HCT116 (cell line): Measurements from ENCODE around the gene STON2. TPM values are rescaled to one million over a fixed set of nuclear protein-coding genes. Genes with fewer than 3 reads are reported as not detected.

Experiments
- ATAC-seq: fragments of 200-7000 bp; cut with Tn5 transposase; 2 replicates; pipeline ENCODE4 v1.9.1; 2020; ENCODE audit warnings: mild to moderate bottlenecking, moderate library complexity
- BruUV-seq: library from RNA; stranded (reverse); fragments of 400-500 nt; replicated peaks from 2 replicates; lab custom pipeline; 2021; lab: Mats Ljungman, UMichigan
- CTCF ChIA-PET: fragments of 300-600 bp; sonication (Branson Sonifier 250); formaldehyde crosslinking; loops from one replicate; lab custom pipeline; 2021; ENCODE audit warnings: antibody characterized with exemption; lab: Charles Lee
- POLR2A ChIA-PET: fragments of 300-600, 350-600 bp; sonication (Branson Sonifier 250); formaldehyde crosslinking; loops from one replicate; lab custom pipeline; 2021; ENCODE audit warnings: antibody characterized with exemption; lab: Charles Lee
- RAD21 ChIA-PET, 2 experiments: fragments of 300-600 bp; sonication (Branson Sonifier 250); formaldehyde crosslinking; loops; one replicate each; lab custom pipeline; 2023; ENCODE audit warnings: low total read pairs in 2 of 2; ENCODE audit not compliant: uncharacterized antibody in 2 of 2, unreplicated experiment in 2 of 2, low non-redundant PET in 1 of 2; lab: Charles Lee
- DNase-seq: peaks from one replicate; pipeline ENCODE4 v3.0.0-alpha.2; 2010; ENCODE audit warnings: low read depth, low spot score
- H2AFZ ChIP-seq: fragments of 200-600 bp; shearing (Covaris generic), sonication (generic); 2 replicates; pipeline ENCODE4 v1.6.1; 2017; ENCODE audit warnings: low read depth, mixed run types, mixed read lengths, antibody characterized with exemption, low read length; ENCODE audit not compliant: poor library complexity, severe bottlenecking
- H3K27ac ChIP-seq: 2 replicates; pipeline ENCODE4 v1.5.1; 2012; ENCODE audit warnings: low read depth, low read length
- H3K27me3 ChIP-seq: fragments of 200-600 bp; sonication (generic); 2 replicates; pipeline ENCODE4 v1.6.1; 2016; ENCODE audit warnings: mixed run types, low read length, mixed read lengths; ENCODE audit not compliant: insufficient read depth
- H3K36me3 ChIP-seq, 2 experiments: fragments of 200-500 bp in 1 of 2; fragments of 200-600 bp in 1 of 2; sonication (Bioruptor generic) in 1 of 2; sonication (generic) in 1 of 2; 2 replicates each; pipeline versions ENCODE4 v1.5.1 to v1.6.1; 2014 to 2016; ENCODE audit warnings: low read length in 2 of 2, inconsistent platforms in 1 of 2, mixed read lengths in 1 of 2, mixed run types in 1 of 2; ENCODE audit not compliant: insufficient read depth in 2 of 2, control insufficient read depth in 1 of 2
- H3K4me1 ChIP-seq, 2 experiments: fragments of 200-600 bp in 1 of 2; sonication (generic) in 1 of 2; 2 replicates each; pipeline versions ENCODE4 v1.5.1 to v1.6.1; 2012 to 2017; ENCODE audit warnings: low read length in 2 of 2, inconsistent platforms in 1 of 2, mild to moderate bottlenecking in 1 of 2, mixed read lengths in 1 of 2, mixed run types in 1 of 2, moderate library complexity in 1 of 2; ENCODE audit not compliant: insufficient read depth in 2 of 2, control insufficient read depth in 1 of 2
- H3K4me2 ChIP-seq: fragments of 200-600 bp; sonication (generic); 2 replicates; pipeline ENCODE4 v1.6.1; 2017; ENCODE audit warnings: mixed run types, low read length, mixed read lengths
- H3K4me3 ChIP-seq, 2 experiments: fragments of 200-600 bp in 1 of 2; sonication (generic) in 1 of 2; replicated peaks in 1 of 2; 2 replicates each; pipeline ENCODE4 v1.5.1; 2011 to 2016; ENCODE audit warnings: low read length in 2 of 2, control low read depth in 1 of 2, low read depth in 1 of 2, mild to moderate bottlenecking in 1 of 2, mixed read lengths in 1 of 2, mixed run types in 1 of 2
- H3K79me2 ChIP-seq: fragments of 200-600 bp; sonication (generic); 2 replicates; pipeline ENCODE4 v1.6.1; 2017; ENCODE audit warnings: mild to moderate bottlenecking, mixed run types, low read length, moderate library complexity, mixed read lengths; ENCODE audit not compliant: insufficient read depth
- H3K9ac ChIP-seq: fragments of 200-600 bp; sonication (generic); 2 replicates; pipeline ENCODE4 v1.6.1; 2016; ENCODE audit warnings: low read length, mixed read lengths
- H3K9me2 ChIP-seq: fragments of 200-600 bp; sonication (generic), shearing (Covaris generic); 2 replicates; pipeline ENCODE4 v1.6.1; 2017; ENCODE audit warnings: mixed run types, mild to moderate bottlenecking, moderate library complexity; ENCODE audit not compliant: insufficient read depth
- H3K9me3 ChIP-seq, 2 experiments: fragments of 200-500 bp in 1 of 2; fragments of 200-600 bp in 1 of 2; sonication (Bioruptor generic) in 1 of 2; sonication (generic) in 1 of 2; 2 replicates each; pipeline ENCODE4 v1.6.1; 2014 to 2017; ENCODE audit warnings: low read length in 2 of 2, mixed read lengths in 2 of 2, inconsistent platforms in 1 of 2, low read depth in 1 of 2, mild to moderate bottlenecking in 1 of 2, mixed run types in 1 of 2, moderate library complexity in 1 of 2; ENCODE audit not compliant: control insufficient read depth in 1 of 2, insufficient read depth in 1 of 2
- H4K20me1 ChIP-seq: fragments of 200-600 bp; sonication (generic), shearing (Covaris generic); 2 replicates; pipeline ENCODE4 v1.6.1; 2017; ENCODE audit warnings: mixed run types, mild to moderate bottlenecking, moderate library complexity; ENCODE audit not compliant: insufficient read depth
- ELF1 ChIP-seq: IDR thresholded peaks from 2 replicates; pipeline ENCODE4 v1.6.1; 2012; ENCODE audit warnings: low read depth, borderline replicate concordance
- JUND ChIP-seq: IDR thresholded peaks from 2 replicates; pipeline ENCODE4 v1.6.1; 2012
- POLR2AphosphoS5 ChIP-seq: IDR thresholded peaks from 2 replicates; pipeline ENCODE4 v1.6.1; 2011; ENCODE audit warnings: mild to moderate bottlenecking, low read depth, low read length, moderate library complexity
- YY1 ChIP-seq: IDR thresholded peaks from 2 replicates; pipeline ENCODE4 v1.6.1; 2011; ENCODE audit warnings: low read length, low read depth, moderate library complexity, mild to moderate bottlenecking; ENCODE audit not compliant: insufficient replicate concordance; ENCODE audit errors: extremely low read depth
- intact Hi-C: fragments of 100-400 bp; cut with micrococcal nuclease; formaldehyde crosslinking; loops from 2 replicates; pipeline ENCODE4 v1.10.0; 2022
- total RNA-seq: library from RNA; stranded (reverse); gene quantifications from one replicate; pipeline ENCODE4 v1.2.1, GENCODE V29; 2021; ENCODE audit not compliant: unreplicated experiment
- TF ChIP-seq, protein P1 (sequence below): IDR thresholded peaks from 2 replicates; pipeline ENCODE4 v1.6.1; 2012; ENCODE audit warnings: low read depth
- TF ChIP-seq, protein P2 (sequence below): IDR thresholded peaks from 2 replicates; pipeline ENCODE4 v1.6.1; 2011; ENCODE audit warnings: mild to moderate bottlenecking, low read length, moderate library complexity; ENCODE audit not compliant: insufficient replicate concordance; ENCODE audit errors: extremely low read depth
- TF ChIP-seq, protein P3 (sequence below): IDR thresholded peaks from 2 replicates; pipeline ENCODE4 v1.6.1; 2012

The STON2 gene
- total RNA-seq, 1 experiment from 2014 or later, result 4.1 TPM

DNA sequence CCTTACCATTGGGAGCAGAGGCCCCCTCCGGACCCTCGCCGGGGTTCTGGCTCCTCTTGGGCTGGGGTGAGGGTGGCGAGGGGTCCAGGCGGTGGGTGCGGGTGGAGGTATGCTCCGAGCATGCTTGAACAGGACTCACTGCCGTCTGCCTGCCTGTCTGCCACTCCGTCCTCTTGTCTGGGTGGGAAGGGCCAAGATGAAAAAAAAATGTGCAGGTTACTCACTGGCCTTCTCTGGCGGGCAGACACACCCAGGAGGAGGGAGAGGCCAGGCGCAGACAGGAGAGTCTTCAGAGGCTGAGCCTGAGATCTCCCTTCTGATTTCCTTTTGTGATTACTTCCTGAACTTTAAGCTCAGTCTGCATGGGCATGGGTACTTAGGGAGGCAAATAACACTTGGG is 76.1 kb downstream of the STON2 start:
- no peaks in the 10 kb centered on the region for H3K79me2 ChIP-seq
- no peaks in the 10 kb centered on the region for H4K20me1 ChIP-seq
- CTCF ChIA-PET, result no interaction called here
- no peaks in the 10 kb centered on the region for H3K9me2 ChIP-seq
- TF ChIP-seq, protein P1, sequence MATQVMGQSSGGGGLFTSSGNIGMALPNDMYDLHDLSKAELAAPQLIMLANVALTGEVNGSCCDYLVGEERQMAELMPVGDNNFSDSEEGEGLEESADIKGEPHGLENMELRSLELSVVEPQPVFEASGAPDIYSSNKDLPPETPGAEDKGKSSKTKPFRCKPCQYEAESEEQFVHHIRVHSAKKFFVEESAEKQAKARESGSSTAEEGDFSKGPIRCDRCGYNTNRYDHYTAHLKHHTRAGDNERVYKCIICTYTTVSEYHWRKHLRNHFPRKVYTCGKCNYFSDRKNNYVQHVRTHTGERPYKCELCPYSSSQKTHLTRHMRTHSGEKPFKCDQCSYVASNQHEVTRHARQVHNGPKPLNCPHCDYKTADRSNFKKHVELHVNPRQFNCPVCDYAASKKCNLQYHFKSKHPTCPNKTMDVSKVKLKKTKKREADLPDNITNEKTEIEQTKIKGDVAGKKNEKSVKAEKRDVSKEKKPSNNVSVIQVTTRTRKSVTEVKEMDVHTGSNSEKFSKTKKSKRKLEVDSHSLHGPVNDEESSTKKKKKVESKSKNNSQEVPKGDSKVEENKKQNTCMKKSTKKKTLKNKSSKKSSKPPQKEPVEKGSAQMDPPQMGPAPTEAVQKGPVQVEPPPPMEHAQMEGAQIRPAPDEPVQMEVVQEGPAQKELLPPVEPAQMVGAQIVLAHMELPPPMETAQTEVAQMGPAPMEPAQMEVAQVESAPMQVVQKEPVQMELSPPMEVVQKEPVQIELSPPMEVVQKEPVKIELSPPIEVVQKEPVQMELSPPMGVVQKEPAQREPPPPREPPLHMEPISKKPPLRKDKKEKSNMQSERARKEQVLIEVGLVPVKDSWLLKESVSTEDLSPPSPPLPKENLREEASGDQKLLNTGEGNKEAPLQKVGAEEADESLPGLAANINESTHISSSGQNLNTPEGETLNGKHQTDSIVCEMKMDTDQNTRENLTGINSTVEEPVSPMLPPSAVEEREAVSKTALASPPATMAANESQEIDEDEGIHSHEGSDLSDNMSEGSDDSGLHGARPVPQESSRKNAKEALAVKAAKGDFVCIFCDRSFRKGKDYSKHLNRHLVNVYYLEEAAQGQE, result no peak
- no peak for TF ChIP-seq YY1
- TF ChIP-seq, protein P2, sequence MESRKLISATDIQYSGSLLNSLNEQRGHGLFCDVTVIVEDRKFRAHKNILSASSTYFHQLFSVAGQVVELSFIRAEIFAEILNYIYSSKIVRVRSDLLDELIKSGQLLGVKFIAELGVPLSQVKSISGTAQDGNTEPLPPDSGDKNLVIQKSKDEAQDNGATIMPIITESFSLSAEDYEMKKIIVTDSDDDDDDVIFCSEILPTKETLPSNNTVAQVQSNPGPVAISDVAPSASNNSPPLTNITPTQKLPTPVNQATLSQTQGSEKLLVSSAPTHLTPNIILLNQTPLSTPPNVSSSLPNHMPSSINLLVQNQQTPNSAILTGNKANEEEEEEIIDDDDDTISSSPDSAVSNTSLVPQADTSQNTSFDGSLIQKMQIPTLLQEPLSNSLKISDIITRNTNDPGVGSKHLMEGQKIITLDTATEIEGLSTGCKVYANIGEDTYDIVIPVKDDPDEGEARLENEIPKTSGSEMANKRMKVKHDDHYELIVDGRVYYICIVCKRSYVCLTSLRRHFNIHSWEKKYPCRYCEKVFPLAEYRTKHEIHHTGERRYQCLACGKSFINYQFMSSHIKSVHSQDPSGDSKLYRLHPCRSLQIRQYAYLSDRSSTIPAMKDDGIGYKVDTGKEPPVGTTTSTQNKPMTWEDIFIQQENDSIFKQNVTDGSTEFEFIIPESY, result no peak
- peak; percentile 37; the same call in 1 of the 2 replicates for TF ChIP-seq POLR2AphosphoS5
- TF ChIP-seq, protein P3, sequence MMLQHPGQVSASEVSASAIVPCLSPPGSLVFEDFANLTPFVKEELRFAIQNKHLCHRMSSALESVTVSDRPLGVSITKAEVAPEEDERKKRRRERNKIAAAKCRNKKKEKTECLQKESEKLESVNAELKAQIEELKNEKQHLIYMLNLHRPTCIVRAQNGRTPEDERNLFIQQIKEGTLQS, result no peak
- TF ChIP-seq JUND, result no peak
- TF ChIP-seq ELF1, result no peak
- POLR2A ChIA-PET, result no interaction called here
- H3K4me2 ChIP-seq, result peak overlapping the region; percentile 84
- peaks cover 11 to 16% of the 10 kb centered on the region in 2 experiments; a peak in 3 of 4 replicates for H3K4me1 ChIP-seq
- H3K36me3 ChIP-seq, result no peaks in the 10 kb centered on the region
- DNase-seq, result peak; percentile 36
- H3K27me3 ChIP-seq, result no peaks in the 10 kb centered on the region
- H3K9ac ChIP-seq, result peak overlapping the region; percentile 38
- H2AFZ ChIP-seq, result peak overlapping the region; percentile 98
- no peak overlapping the region for H3K27ac ChIP-seq
- RAD21 ChIA-PET, result interaction anchor here in 1 of 2 experiments (0.5 kb wide), 1 partner anchor 147 kb away, joined by 6 read pairs; no protein-coding TSS in a partner anchor
- BruUV-seq, result no TSS peak
- no peaks in the 10 kb centered on the region for H3K9me3 ChIP-seq
- intact Hi-C loops, result no loop called here
- peak; percentile 99 for ATAC-seq
- peak overlapping the region; percentile 40 to 56 for H3K4me3 ChIP-seq
